ENCODE measurements around the gene ZCCHC8.

GRCh38 chr12:122526683-122527477 is 26.1 kb upstream of the ZCCHC8 start, which contains the start of the genes KNTC1 and RSRC2:
- TF ChIP-seq, protein P1, sequence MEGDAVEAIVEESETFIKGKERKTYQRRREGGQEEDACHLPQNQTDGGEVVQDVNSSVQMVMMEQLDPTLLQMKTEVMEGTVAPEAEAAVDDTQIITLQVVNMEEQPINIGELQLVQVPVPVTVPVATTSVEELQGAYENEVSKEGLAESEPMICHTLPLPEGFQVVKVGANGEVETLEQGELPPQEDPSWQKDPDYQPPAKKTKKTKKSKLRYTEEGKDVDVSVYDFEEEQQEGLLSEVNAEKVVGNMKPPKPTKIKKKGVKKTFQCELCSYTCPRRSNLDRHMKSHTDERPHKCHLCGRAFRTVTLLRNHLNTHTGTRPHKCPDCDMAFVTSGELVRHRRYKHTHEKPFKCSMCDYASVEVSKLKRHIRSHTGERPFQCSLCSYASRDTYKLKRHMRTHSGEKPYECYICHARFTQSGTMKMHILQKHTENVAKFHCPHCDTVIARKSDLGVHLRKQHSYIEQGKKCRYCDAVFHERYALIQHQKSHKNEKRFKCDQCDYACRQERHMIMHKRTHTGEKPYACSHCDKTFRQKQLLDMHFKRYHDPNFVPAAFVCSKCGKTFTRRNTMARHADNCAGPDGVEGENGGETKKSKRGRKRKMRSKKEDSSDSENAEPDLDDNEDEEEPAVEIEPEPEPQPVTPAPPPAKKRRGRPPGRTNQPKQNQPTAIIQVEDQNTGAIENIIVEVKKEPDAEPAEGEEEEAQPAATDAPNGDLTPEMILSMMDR (IDR thresholded peaks at IDR 0.05) = no peak
- TF ChIP-seq EZH2 (IDR thresholded peaks at IDR 0.05; ENCODE audit: borderline replicate concordance, insufficient read depth, low read depth, low read length, poor library complexity, severe bottlenecking) = no peak

All from B cell (primary cell).